HTR-8/SVneo (cell line): ENCODE data around the gene ACP3.

Experiments
- DNase-seq: peaks from one replicate; pipeline ENCODE4 v3.0.0; 2011; ENCODE audit warnings: low spot score, mixed read lengths; ENCODE audit not compliant: insufficient read length
- FAIRE-seq: peaks from 2 replicates; lab custom pipeline; 2011; peaks lifted over from hg19 to GRCh38; lab: Jason Lieb, UNC

The ACP3 gene

GRCh38 chr3:132311841-132312240 is 5.4 kb upstream of the ACP3 start:
- FAIRE-seq: no peak

GRCh38 chr3:132315851-132316250 is 1.4 kb upstream of the ACP3 start:
- FAIRE-seq (no peak), DNase-seq (no peak)

More at GRCh38 chr3:132311841-132312240, 5.4 kb upstream of the ACP3 start:
- DNase-seq: no peak

DNA sequence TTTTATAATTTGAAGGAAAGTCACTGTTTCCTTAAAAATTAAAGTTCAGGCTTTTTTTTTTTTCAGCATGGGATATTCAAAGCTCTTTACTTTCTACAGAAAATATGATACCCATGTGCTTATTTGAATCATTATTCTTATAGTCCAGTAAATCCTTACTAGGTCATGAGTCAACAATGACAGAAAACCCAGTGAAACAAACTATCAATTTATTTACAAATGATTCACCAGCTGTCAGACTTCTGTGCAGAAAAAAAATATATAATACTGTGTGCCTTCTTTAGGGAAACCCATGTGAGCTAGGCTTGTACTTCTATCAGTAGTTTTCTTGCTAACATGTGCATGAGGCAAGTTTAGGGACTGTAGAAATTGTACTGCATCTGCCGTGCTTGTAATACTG is 1.2 kb downstream of the ACP3 start:
- no peak for DNase-seq
- FAIRE-seq: no peak

DNA sequence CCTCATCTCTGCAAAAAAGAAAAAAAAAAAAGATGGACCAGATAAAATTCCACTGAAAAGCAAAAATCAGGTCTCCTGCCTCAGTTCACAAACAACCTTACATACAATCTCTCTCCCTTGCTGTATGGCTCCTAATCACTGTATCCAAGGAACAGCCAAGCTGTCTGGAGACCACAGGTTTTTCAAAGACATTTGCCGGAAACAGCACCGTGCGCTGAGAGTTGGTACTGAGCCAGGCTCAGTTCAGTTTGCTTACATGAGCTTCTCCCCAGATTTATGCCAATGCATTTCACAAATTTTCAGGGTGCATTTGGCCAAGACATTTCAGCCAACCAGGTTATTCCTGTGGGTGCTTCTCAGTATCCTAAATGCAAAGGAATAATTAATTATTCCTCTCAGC is 4.1 kb downstream of the ACP3 start:
- no peak for DNase-seq
- FAIRE-seq: no peak

DNA sequence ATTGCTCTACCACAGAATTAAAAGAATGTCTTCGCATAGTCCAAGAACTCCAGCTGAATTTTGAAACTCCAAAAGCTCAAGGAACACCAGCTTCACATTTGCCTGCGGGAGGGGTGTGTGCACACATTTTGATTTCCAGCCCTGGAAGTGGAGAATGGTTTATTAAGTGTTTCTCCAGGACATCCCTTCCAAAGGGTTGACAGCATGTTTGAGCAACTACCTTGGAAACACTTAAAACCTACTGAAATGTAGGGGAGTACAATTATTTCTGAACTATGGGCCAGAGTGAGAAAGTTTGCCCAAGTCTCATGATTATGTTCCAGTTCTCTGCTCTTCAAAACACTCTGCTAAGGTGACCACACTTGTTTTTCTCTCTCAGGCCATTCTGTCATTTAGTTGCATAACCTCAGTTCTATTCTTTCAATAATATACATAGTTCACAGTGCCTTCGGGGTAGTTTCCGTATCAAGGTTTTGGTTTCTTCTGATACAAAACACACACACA is 7.9 kb downstream of the ACP3 start:
- FAIRE-seq (no peak), DNase-seq (no peak)

GRCh38 chr3:132325634-132326033 is 8.4 kb downstream of the ACP3 start:
- DNase-seq: no peak
- no peak for FAIRE-seq

DNA sequence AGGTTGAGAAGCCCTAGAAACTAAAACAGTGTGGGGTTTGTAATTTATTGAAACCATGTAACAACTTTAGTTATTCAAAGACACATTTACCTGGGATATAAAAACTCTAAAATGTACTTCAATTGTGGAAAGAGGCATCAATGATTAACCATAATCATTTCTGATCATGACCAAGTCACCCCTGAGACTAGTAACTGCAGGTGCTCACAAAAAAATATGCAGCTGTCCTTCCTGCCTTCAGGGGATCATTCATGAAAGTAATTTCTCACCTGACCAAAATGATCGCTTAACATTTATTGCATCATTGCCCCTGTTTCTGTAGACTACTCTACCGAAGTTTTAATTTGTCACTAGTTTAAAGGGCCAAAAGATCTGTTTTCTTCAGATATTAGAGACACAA is 9.0 kb downstream of the ACP3 start:
- FAIRE-seq: no peak
- DNase-seq: no peak

GRCh38 chr3:132332082-132332481 is 14.9 kb downstream of the ACP3 start:
- no peak for FAIRE-seq
- no peak for DNase-seq

GRCh38 chr3:132332508-132332907 is 15.3 kb downstream of the ACP3 start:
- DNase-seq: no peak
- FAIRE-seq: no peak

- FAIRE-seq (no peak), DNase-seq (no peak)
These were observed 24.5 kb downstream of the ACP3 start for GRCh38 chr3:132341746-132342145.

DNA sequence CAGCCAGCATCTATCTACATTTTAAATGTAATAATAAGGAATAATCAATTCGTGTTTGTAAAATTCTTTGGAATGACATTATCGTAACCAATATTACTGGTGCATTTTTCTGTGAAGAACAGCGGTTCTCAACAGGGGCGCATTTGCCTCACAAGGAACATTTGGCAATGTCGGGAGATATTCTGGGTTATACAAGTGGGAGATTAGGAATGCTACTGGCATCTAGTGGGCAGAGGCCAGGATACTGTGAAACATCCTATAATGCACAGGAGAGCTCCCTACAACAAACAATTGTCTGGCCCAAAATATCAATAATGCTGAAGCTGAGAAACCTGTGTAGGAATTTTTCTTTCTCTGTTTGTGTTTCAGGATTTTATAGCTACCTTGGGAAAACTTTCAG is 25.0 kb downstream of the ACP3 start:
- DNase-seq (no peak), FAIRE-seq (no peak)

GRCh38 chr3:132342610-132343009 is 25.4 kb downstream of the ACP3 start:
- DNase-seq: no peak
- FAIRE-seq: no peak

- DNase-seq (peak; percentile 48), FAIRE-seq (peak; percentile 31)
These were observed 25.9 kb downstream of the ACP3 start for GRCh38 chr3:132343018-132343612.

DNA sequence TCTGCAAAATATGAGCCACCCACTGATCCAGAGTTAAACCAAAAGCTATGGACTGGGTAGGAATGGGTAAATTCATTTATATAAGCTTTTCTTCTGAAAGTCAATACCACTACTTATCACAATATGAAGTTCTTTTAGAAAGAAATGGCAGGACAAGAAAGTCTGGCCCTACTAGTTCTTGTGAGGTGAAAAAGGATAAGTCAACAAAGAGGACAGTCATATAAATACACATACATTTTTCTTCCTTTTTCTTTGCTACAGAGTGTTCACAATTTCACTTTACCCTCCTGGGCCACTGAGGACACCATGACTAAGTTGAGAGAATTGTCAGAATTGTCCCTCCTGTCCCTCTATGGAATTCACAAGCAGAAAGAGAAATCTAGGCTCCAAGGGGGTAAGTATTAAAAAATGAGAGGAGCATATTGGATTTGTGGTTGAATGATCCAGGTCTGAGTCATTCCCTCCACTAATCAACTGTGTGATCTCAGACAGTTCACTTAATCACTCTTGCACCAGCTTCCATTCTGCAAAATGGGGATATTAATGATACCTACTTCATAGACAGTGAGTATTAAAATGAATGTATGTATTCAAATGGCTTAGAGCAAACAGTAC is 27.6 kb downstream of the ACP3 start:
- no peak for FAIRE-seq
- no peak for DNase-seq

GRCh38 chr3:132346841-132347736 is 29.9 kb downstream of the ACP3 start:
- DNase-seq (no peak), FAIRE-seq (no peak)

GRCh38 chr3:132347811-132348210 is 30.6 kb downstream of the ACP3 start:
- no peak for DNase-seq
- no peak for FAIRE-seq

DNA sequence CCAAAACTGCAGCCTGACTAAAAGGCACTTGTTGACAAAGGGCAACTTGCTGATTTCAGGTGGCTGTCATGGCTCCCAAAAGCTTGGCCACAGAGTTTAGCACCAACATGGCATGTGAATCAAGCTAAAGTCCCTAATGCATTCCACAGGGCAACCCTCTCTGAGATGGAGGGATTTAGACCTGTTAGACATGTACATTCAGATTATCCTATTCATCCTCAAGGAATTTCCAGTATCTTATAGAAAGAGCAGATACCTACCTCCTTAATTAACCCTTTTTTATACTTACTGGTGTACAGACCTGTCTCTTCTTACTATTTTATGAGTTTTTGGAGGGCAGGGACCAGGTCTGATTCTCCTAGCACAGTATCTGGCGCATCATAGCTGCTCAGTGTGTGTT is 31.3 kb downstream of the ACP3 start:
- DNase-seq: no peak
- FAIRE-seq: no peak

DNA sequence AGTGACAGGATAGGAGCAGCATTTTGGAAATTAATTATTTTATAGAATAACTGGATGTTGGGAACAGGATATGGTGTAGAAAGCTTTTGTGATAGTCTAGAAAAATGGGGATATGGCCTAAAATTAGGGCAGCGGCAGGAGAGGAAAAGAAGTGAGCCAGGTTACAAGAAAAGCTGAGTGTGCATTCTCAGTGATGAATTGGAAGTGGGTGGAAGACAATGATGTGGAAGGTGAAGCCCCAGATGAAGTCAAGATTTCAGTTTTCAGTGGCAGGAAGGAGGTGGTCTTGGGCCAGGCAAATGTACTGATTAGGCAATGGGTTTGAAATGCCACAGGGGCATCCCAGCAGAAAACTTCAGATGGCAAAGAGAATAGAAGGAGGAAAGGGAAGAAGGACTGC is 33.6 kb downstream of the ACP3 start:
- DNase-seq: no peak
- no peak for FAIRE-seq

DNA sequence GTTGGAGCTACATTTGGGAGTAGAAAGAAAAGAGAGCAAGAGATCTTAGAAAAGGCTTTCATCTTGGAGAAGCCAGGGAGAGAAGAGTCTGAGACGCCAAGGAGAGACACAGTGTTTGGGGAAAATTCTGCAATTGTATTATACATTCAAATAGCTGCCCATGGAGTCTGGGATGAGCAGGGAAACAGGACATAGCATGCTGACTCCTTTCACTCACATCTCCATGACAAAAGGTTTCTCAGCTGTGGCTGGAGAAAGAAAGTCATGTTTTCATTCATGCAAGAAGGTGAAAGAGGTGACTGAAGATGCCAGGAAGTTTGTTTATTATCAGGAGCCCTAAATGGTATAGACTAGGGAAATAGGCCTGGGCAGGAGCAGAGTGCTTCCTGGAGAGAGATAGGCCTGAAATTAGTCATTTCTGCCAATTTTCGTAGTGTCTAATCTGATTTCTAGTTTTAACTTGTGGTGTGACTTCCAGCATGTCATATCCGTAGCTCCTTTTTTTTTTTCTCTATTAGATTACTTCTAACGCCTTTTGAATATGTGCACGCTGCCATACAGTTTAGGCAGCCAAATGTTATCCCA is 34.1 kb downstream of the ACP3 start:
- FAIRE-seq: no peak
- no peak for DNase-seq

GRCh38 chr3:132352556-132353143 is 35.4 kb downstream of the ACP3 start:
- peak; percentile 67 for DNase-seq
- peak; percentile 55 for FAIRE-seq
